ENCODE data around the gene SLC12A8. TPM values are rescaled to one million over a fixed set of nuclear protein-coding genes. Genes with fewer than 3 reads are reported as not detected.

Gene SLC12A8, protein sequence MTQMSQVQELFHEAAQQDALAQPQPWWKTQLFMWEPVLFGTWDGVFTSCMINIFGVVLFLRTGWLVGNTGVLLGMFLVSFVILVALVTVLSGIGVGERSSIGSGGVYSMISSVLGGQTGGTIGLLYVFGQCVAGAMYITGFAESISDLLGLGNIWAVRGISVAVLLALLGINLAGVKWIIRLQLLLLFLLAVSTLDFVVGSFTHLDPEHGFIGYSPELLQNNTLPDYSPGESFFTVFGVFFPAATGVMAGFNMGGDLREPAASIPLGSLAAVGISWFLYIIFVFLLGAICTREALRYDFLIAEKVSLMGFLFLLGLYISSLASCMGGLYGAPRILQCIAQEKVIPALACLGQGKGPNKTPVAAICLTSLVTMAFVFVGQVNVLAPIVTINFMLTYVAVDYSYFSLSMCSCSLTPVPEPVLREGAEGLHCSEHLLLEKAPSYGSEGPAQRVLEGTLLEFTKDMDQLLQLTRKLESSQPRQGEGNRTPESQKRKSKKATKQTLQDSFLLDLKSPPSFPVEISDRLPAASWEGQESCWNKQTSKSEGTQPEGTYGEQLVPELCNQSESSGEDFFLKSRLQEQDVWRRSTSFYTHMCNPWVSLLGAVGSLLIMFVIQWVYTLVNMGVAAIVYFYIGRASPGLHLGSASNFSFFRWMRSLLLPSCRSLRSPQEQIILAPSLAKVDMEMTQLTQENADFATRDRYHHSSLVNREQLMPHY
- 16.1 and 23.1 TPM in 2 replicates for total RNA-seq

GRCh38 chr3:125212509-125213363 lies at the start of gene SLC12A8:
SLC12A8 (minus strand) TSS chr3:125212748; CDS start chr3:125211349, 1,399 bp downstream.

DNA sequence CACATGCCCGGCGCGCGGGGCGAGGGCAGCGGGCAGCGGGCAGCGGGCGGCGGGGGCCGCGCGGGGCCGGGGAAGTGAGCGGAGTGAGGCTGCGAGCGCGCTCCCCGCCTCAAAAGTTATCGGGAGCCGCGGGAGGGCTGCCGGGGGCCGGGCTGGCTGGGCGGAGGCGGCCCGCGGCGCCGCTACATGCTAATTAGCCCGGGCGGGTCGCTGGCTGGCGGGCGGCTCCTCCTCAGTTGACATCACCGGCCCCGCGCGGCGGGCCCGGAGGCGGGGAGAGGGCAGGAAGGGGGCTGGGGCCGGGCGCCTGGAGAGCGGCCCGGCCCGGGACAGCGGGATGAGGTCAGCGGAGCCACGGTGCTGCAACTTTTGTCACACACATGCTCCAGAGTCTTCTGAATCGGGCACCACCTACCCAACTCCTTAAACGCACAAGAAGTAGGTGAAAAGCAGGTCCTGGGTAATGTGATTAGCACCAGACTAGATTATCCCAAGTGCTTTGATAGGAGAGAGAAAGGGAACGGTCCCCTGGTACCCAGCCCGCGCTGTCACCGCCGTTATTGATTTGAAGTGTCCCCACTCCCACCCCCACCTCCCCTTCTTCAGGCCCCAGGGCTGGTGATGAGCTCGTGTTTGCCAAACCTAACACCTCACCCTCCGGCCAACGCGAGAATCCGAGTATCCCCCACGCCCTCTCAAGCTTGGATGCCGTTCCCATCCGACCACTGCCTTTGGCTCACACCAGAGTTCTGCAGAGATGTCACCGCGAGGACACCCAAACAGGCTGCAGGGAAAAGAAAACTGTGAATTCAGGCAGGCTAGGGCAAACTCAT lies 156.4 kb downstream of the SLC12A8 start, which contains the start of gene HEG1:
TSS of gene HEG1 (minus strand) at position 85 of the 833 bp plus-strand sequence. CDS start 107 bp downstream, outside the sequence.

Other genes with a start within 250 kb of the SLC12A8 start
- 3.1 and 28.7 TPM in 2 replicates for gene HEG1, start 156.8 kb downstream of the SLC12A8 start, total RNA-seq
- 27.7 and 36.0 TPM in 2 replicates for gene ZNF148, start 162.6 kb upstream of the SLC12A8 start, total RNA-seq